ENCODE data around the gene PRDM16. TPM values are rescaled to one million over a fixed set of nuclear protein-coding genes. Genes with fewer than 3 reads are reported as not detected.

PRDM16 gene
- total and polyA plus RNA-seq, 2 of the 13 experiments (the other 11 are each of a cell fraction or from before 2014, with no cell fraction given): 0.15 to 0.81 TPM

DNA sequence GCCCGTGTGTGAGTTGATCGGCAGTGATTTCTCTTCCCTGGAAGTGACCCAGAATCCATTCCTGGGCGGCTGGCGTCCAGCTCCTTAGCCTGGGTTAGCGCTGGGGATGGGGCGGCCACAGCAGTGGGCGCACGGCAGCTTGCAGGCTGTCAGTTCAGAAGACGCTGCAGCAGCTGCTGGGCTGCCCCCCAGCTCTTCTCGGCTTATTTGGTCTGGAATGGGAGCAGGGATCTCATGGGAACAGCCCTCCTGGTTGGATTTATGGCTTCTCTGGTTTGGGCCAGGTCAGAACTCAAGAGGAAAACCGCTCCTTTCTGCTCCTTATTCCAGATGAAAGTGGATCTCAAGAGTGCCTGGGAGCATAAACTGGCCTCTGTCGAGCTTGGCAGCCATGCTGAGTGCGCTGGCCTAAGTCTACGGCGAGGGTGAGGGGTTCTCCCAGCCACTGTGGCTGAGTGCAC lies 148.2 kb downstream of the PRDM16 start:
- Histone ChIP-seq H3K4me1 (ENCODE audit: insufficient read depth, low read length) (peaks cover 42% of the 10 kb centered on the region), H3K9ac (ENCODE audit: insufficient read depth, low read depth, low read length) (no peak overlapping the region), H2AFZ (ENCODE audit: low read length) (no peak overlapping the region), H3K27ac (ENCODE audit: extremely low read length, insufficient read depth, low read length) (no peak overlapping the region), H4K20me1 (ENCODE audit: insufficient read depth, low read length) (no peaks in the 10 kb centered on the region), H3K4me2 (ENCODE audit: low read depth, low read length) (no peak overlapping the region), H3K27me3 (ENCODE audit: control insufficient read depth in 1 of 2, insufficient read depth in 2 of 2, low read length in 2 of 2) (peaks cover 0 to 2% of the 10 kb centered on the region in 2 experiments; a peak in 1 of 5 replicates), H3K9me3 (ENCODE audit: low read length) (no peaks in the 10 kb centered on the region), H3K4me3 (replicated peaks in 1 of 3; ENCODE audit: insufficient read depth in 1 of 3, low read depth in 2 of 3, low read length in 3 of 3) (no peak overlapping the region), H3K79me2 (ENCODE audit: insufficient read depth, low read length) (no peaks in the 10 kb centered on the region), H3K36me3 (replicated peaks in 1 of 2; ENCODE audit: control insufficient read depth in 1 of 2, insufficient read depth in 2 of 2, low read length in 2 of 2) (no peaks in the 10 kb centered on the region)
- CTCF ChIA-PET (ENCODE audit: low intra/inter-chr PET ratio, low total read pairs): no interaction called here
- POLR2A ChIA-PET: no interaction called here
- no peak for DNase-seq (ENCODE audit: low spot score)
- no peak for ATAC-seq
- BruUV-seq (replicated peaks): no TSS peak
- WGBS (ENCODE audit: low lambda C conversion rate): 97% methylated on average over 6 of the region's 15 CpGs
- intact Hi-C loops (cut with micrococcal nuclease; ENCODE audit: unreplicated experiment) (loop anchor here (5.0 kb wide), 1 partner anchor 35 kb away; no protein-coding TSS in a partner anchor), in situ Hi-C loops (cut with HindIII; ENCODE audit: extremely low pct_ligation_motif_present, low pct_unique_long_range_greater_than_20kb) (no loop called here)
- no peak for FAIRE-seq
- no peak for TF ChIP-seq ATF5 (CRISPR knock-in tag; IDR thresholded peaks at IDR 0.05; ENCODE audit: low read depth)
- TF ChIP-seq KLF16 (CRISPR knock-in tag; IDR thresholded peaks at IDR 0.05): no peak
- no peak for TF ChIP-seq MAFF (IDR thresholded peaks at IDR 0.05; ENCODE audit: low read depth, low read length)
- TF ChIP-seq ZSCAN12 (CRISPR knock-in tag; IDR thresholded peaks at IDR 0.05): no peak
- TF ChIP-seq MTF2 (CRISPR knock-in tag; IDR thresholded peaks at IDR 0.05; ENCODE audit: borderline replicate concordance): no peak
- TF ChIP-seq PPARG (CRISPR knock-in tag; conservative IDR thresholded peaks at IDR 0.05): no peak
- no peak for TF ChIP-seq TCF7L2 (IDR thresholded peaks at IDR 0.05; ENCODE audit: low read depth, low read length)
- TF ChIP-seq ZNF773 (CRISPR knock-in tag; IDR thresholded peaks at IDR 0.05; ENCODE audit: borderline replicate concordance): no peak
- TF ChIP-seq, protein P1, sequence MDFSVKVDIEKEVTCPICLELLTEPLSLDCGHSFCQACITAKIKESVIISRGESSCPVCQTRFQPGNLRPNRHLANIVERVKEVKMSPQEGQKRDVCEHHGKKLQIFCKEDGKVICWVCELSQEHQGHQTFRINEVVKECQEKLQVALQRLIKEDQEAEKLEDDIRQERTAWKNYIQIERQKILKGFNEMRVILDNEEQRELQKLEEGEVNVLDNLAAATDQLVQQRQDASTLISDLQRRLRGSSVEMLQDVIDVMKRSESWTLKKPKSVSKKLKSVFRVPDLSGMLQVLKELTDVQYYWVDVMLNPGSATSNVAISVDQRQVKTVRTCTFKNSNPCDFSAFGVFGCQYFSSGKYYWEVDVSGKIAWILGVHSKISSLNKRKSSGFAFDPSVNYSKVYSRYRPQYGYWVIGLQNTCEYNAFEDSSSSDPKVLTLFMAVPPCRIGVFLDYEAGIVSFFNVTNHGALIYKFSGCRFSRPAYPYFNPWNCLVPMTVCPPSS (IDR thresholded peaks at IDR 0.05): no peak
- TF ChIP-seq ZNF280B (CRISPR knock-in tag; IDR thresholded peaks at IDR 0.05; ENCODE audit: borderline replicate concordance): no peak
- TF ChIP-seq CCAR2 (optimal IDR thresholded peaks at IDR 0.05; ENCODE audit: low read depth, low read length): no peak
- TF ChIP-seq, protein P2, sequence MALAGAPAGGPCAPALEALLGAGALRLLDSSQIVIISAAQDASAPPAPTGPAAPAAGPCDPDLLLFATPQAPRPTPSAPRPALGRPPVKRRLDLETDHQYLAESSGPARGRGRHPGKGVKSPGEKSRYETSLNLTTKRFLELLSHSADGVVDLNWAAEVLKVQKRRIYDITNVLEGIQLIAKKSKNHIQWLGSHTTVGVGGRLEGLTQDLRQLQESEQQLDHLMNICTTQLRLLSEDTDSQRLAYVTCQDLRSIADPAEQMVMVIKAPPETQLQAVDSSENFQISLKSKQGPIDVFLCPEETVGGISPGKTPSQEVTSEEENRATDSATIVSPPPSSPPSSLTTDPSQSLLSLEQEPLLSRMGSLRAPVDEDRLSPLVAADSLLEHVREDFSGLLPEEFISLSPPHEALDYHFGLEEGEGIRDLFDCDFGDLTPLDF (CRISPR knock-in tag; IDR thresholded peaks at IDR 0.05): no peak
- no peak for TF ChIP-seq DMAP1 (CRISPR knock-in tag; IDR thresholded peaks at IDR 0.05)
- TF ChIP-seq ZNF768 (CRISPR knock-in tag; IDR thresholded peaks at IDR 0.05): no peak
- TF ChIP-seq ARID4A (CRISPR knock-in tag; IDR thresholded peaks at IDR 0.05; ENCODE audit: borderline replicate concordance): no peak
- no peak for TF ChIP-seq SNAPC2 (CRISPR knock-in tag; IDR thresholded peaks at IDR 0.05)
- no peak for TF ChIP-seq MBD4 (IDR thresholded peaks at IDR 0.05; ENCODE audit: borderline replicate concordance, low read length)
